ENCODE measurements around the gene RNF44. TPM values are rescaled to one million over a fixed set of nuclear protein-coding genes. Genes with fewer than 3 reads are reported as not detected.

RNF44 gene
- total RNA-seq, 2 donors from 2014 or later = 58.2 to 67.5 TPM

GRCh38 chr5:176527246-176528222, 9.7 kb downstream of the RNF44 start:
- Histone ChIP-seq H3K9me3 (no peaks in the 10 kb centered on the region), H3K4me3 (no peak overlapping the region), H3K27me3 (no peaks in the 10 kb centered on the region), H3K36me3 (peaks cover 12% of the 10 kb centered on the region), H3K27ac (no peak overlapping the region), H3K9ac (ENCODE audit: low read depth in 2 of 2, low read length in 2 of 2) (no peak overlapping the region), H3K4me1 (no peaks in the 10 kb centered on the region)
- intact Hi-C loops (cut with DNase I) = no loop called here
- DNase-seq = no peak
- no peak for TF ChIP-seq CTCF (IDR thresholded peaks at IDR 0.05)

- Histone ChIP-seq H3K27ac (no peak overlapping the region), H3K4me3 (no peak overlapping the region), H3K4me1 (no peaks in the 10 kb centered on the region), H3K36me3 (peaks cover 12% of the 10 kb centered on the region), H3K27me3 (no peaks in the 10 kb centered on the region), H3K9ac (ENCODE audit: low read depth in 2 of 2, low read length in 2 of 2) (no peak overlapping the region), H3K9me3 (no peaks in the 10 kb centered on the region)
- no peak for TF ChIP-seq CTCF (IDR thresholded peaks at IDR 0.05)
- no peak for DNase-seq
- intact Hi-C loops (cut with DNase I) = no loop called here
These were observed 10.7 kb downstream of the RNF44 start for GRCh38 chr5:176526462-176526861.

GRCh38 chr5:176525677-176526076, 11.5 kb downstream of the RNF44 start:
- Histone ChIP-seq H3K27me3 (no peaks in the 10 kb centered on the region), H3K4me1 (no peaks in the 10 kb centered on the region), H3K36me3 (peaks cover 12% of the 10 kb centered on the region), H3K9me3 (no peaks in the 10 kb centered on the region), H3K27ac (no peak overlapping the region), H3K9ac (ENCODE audit: low read depth in 2 of 2, low read length in 2 of 2) (no peak overlapping the region), H3K4me3 (no peak overlapping the region)
- TF ChIP-seq CTCF (IDR thresholded peaks at IDR 0.05) = no peak
- DNase-seq = no peak
- intact Hi-C loops (cut with DNase I) = no loop called here

- no peaks in the 10 kb centered on the region for H3K4me1 ChIP-seq
- no peak for DNase-seq
- intact Hi-C loops (cut with DNase I) = no loop called here
These were observed 12.2 kb downstream of the RNF44 start for GRCh38 chr5:176524987-176525386.

GRCh38 chr5:176524138-176524537, 13.1 kb downstream of the RNF44 start:
- Histone ChIP-seq H3K4me1 (no peaks in the 10 kb centered on the region), H3K9ac (ENCODE audit: low read depth in 2 of 2, low read length in 2 of 2) (no peak overlapping the region), H3K36me3 (peaks cover 5% of the 10 kb centered on the region), H3K27ac (no peak overlapping the region), H3K4me3 (no peak overlapping the region), H3K27me3 (no peaks in the 10 kb centered on the region), H3K9me3 (no peaks in the 10 kb centered on the region)
- intact Hi-C loops (cut with DNase I) = no loop called here
- no peak for DNase-seq
- no peak for TF ChIP-seq CTCF (IDR thresholded peaks at IDR 0.05)

More at GRCh38 chr5:176524987-176525386, 12.2 kb downstream of the RNF44 start:
- H3K27ac ChIP-seq = no peak overlapping the region
- no peak overlapping the region for H3K4me3 ChIP-seq
- H3K36me3 ChIP-seq = peaks cover 12% of the 10 kb centered on the region
- no peak for TF ChIP-seq CTCF (IDR thresholded peaks at IDR 0.05)
- no peak overlapping the region for H3K9ac ChIP-seq (ENCODE audit: low read depth in 2 of 2, low read length in 2 of 2)
- no peaks in the 10 kb centered on the region for H3K27me3 ChIP-seq
- no peaks in the 10 kb centered on the region for H3K9me3 ChIP-seq
